HepG2 (cell line): ENCODE results near the gene NT5C3B. TPM values are rescaled to one million over a fixed set of nuclear protein-coding genes. Genes with fewer than 3 reads are reported as not detected.

Experiments
- AGO2 ChIP-seq: fragments of 200-400 bp; formaldehyde crosslinking; optimal IDR thresholded peaks from 2 replicates; pipeline ENCODE3; 2017; ENCODE audit warnings: mild to moderate bottlenecking, low read depth, low read length, moderate library complexity
- CHD2 ChIP-seq: IDR thresholded peaks from 2 replicates; pipeline ENCODE4 v1.6.1; 2011; ENCODE audit warnings: low read depth, low read length, improper control_type of control experiment
- GZF1 ChIP-seq: sonication (generic); formaldehyde crosslinking; IDR thresholded peaks from 2 replicates; pipeline ENCODE4 v1.5.1; 2020; ENCODE audit warnings: mild to moderate bottlenecking, missing genetic modification reagents
- KLF6 ChIP-seq: IDR thresholded peaks from 2 replicates; pipeline ENCODE4 v1.8.0; 2016; ENCODE audit warnings: missing biosample characterization, missing genetic modification reagents
- NCOA2 ChIP-seq: sonication (generic); formaldehyde crosslinking; IDR thresholded peaks from 2 replicates; pipeline ENCODE4 v1.8.0; 2022; ENCODE audit warnings: inconsistent platforms
- NFE2L2 ChIP-seq: fragments of 150-350 bp; IDR thresholded peaks from 2 replicates; pipeline ENCODE4 v1.6.1; 2014; ENCODE audit warnings: low read length
- NR1H2 ChIP-seq: sonication (generic); formaldehyde crosslinking; IDR thresholded peaks from 2 replicates; pipeline ENCODE4 v1.8.1; 2022; ENCODE audit warnings: low read depth, missing genetic modification reagents, borderline replicate concordance
- PAWR ChIP-seq: sonication (generic); formaldehyde crosslinking; IDR thresholded peaks from 2 replicates; pipeline ENCODE4 v1.4.0; 2020; ENCODE audit warnings: missing genetic modification reagents, mild to moderate bottlenecking, borderline replicate concordance
- SMARCC2 ChIP-seq: fragments of 450-650 bp; IDR thresholded peaks from 2 replicates; pipeline ENCODE4 v1.6.1; 2017; ENCODE audit warnings: antibody characterized with exemption, mild to moderate bottlenecking
- SOX13 ChIP-seq, 3 experiments: fragments of 450-650 bp in 1 of 3; sonication (generic) in 1 of 3; formaldehyde crosslinking in 1 of 3; IDR thresholded peaks in 2 of 3; conservative IDR thresholded peaks in 1 of 3; 2 replicates each; pipeline versions ENCODE4 v1.5.0 to v1.6.1; 2016 to 2020; ENCODE audit warnings: antibody characterized with exemption in 1 of 3, mild to moderate bottlenecking in 1 of 3, missing compliant biosample characterization in 1 of 3, missing genetic modification reagents in 1 of 3, moderate library complexity in 1 of 3
- TCF7 ChIP-seq: sonication (generic); IDR thresholded peaks from 2 replicates; pipeline ENCODE4 v1.6.1; 2016; ENCODE audit warnings: antibody characterized with exemption, low read depth
- YY1 ChIP-seq: IDR thresholded peaks from 2 replicates; pipeline ENCODE4 v1.6.1; 2011; ENCODE audit warnings: low read length, low read depth, moderate library complexity, mild to moderate bottlenecking; ENCODE audit not compliant: insufficient read depth, insufficient replicate concordance
- ZNF124 ChIP-seq: sonication (generic); formaldehyde crosslinking; IDR thresholded peaks from 2 replicates; pipeline ENCODE4 v1.4.0; 2020; ENCODE audit warnings: missing genetic modification reagents
- ZNF441 ChIP-seq: sonication (generic); formaldehyde crosslinking; IDR thresholded peaks from 2 replicates; pipeline ENCODE4 v1.7.0; 2021; ENCODE audit warnings: missing genetic modification reagents, borderline replicate concordance
- ZNF562 ChIP-seq: sonication (generic); formaldehyde crosslinking; IDR thresholded peaks from 2 replicates; pipeline ENCODE4 v1.8.0; 2022; ENCODE audit warnings: missing genetic modification reagents, borderline replicate concordance
- ZNF790 ChIP-seq: sonication (generic); formaldehyde crosslinking; IDR thresholded peaks from 2 replicates; pipeline ENCODE4 v1.8.0; 2022; ENCODE audit warnings: missing genetic modification reagents, mild to moderate bottlenecking, borderline replicate concordance
- ZSCAN25 ChIP-seq: sonication (generic); formaldehyde crosslinking; IDR thresholded peaks from 2 replicates; pipeline ENCODE4 v1.8.0; 2022; ENCODE audit warnings: mild to moderate bottlenecking, missing genetic modification reagents
- polyA plus RNA-seq, 8 experiments: library from polyadenylated mRNA; depleted of rRNA in 3 of 8; stranded (reverse) in 7 of 8; unstranded in 1 of 8; fragments of >200 nt; fragmentation: Illumina TruSeq in 4 of 8; extraction: Trizol in 4 of 8; gene quantifications; 2 replicates each; pipeline versions ENCODE4 v1.2.1 to v1.2.3, GENCODE V29; 2011 to 2016; ENCODE audit warnings: low read depth in 4 of 8, missing spikeins in 1 of 8, mixed read lengths in 1 of 8; ENCODE audit not compliant: insufficient read depth in 1 of 8
- total RNA-seq, 5 experiments: library from RNA; depleted of rRNA; stranded (reverse); fragments of >200 nt; fragmentation: Illumina TruSeq; extraction: Trizol; gene quantifications; 2 replicates each; pipeline ENCODE4 v1.2.3, GENCODE V29; 2016; ENCODE audit warnings: low read depth in 1 of 5
- TF ChIP-seq, protein P1 (sequence below): sonication (generic); formaldehyde crosslinking; IDR thresholded peaks from 2 replicates; pipeline ENCODE4 v1.4.0; 2020; ENCODE audit warnings: missing genetic modification reagents
- TF ChIP-seq, protein P2 (sequence below): sonication (generic); formaldehyde crosslinking; IDR thresholded peaks from 2 replicates; pipeline ENCODE4 v1.4.0; 2020; ENCODE audit warnings: missing genetic modification reagents, borderline replicate concordance
- TF ChIP-seq, protein P3 (sequence below): IDR thresholded peaks from 2 replicates; pipeline ENCODE4 v1.6.1; 2016; ENCODE audit warnings: low read depth
- TF ChIP-seq, protein P4 (sequence below): sonication (generic); formaldehyde crosslinking; IDR thresholded peaks from 2 replicates; pipeline ENCODE4 v1.4.0; 2020; ENCODE audit warnings: mild to moderate bottlenecking, missing genetic modification reagents
- TF ChIP-seq, protein P5 (sequence below): conservative IDR thresholded peaks from 2 replicates; pipeline ENCODE4 v1.6.1; 2018; ENCODE audit warnings: missing genetic modification reagents

Gene NT5C3B
- total and polyA plus RNA-seq, 2 of the 13 experiments (the other 11 are each of a cell fraction or from before 2014, with no cell fraction given), result 104 to 126 TPM

DNA sequence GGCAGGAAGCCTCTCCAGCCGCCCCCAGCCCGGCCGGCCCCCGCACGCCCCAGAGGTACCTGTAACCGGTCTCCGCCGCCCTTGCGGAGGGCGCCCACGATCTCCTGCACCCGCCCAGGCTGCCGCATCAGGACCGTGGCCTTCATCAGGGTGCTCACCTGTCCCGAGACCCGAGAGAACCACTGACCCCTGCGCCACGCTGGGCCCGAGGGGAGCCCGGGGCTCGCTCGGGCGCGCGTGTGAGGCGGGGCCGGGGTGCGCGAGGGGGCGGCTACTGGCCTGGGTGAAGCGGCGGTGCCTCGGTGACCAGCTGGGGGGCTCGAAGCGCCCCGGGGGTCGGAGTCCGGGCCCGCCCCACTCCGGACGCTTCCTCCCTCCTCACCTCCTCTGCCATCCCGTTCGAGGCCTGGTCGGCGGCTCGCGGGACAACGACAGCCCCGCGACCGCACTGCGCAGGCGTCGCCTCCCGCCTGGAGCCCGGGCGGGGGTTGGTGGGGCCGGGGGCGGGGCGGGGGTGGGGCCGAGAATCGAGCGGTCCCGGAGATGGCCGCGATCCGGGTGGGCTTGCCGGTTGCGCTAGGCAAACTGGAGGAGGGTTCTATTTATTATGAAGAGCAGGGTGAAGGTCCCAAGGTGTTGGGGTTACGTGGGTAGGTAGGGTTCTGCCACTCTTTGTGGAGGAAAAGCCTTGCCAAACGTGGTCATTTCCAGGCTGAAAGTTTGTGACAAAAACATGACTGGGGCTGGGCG lies at the start of gene NT5C3B (continued):
- TF ChIP-seq, protein P1, sequence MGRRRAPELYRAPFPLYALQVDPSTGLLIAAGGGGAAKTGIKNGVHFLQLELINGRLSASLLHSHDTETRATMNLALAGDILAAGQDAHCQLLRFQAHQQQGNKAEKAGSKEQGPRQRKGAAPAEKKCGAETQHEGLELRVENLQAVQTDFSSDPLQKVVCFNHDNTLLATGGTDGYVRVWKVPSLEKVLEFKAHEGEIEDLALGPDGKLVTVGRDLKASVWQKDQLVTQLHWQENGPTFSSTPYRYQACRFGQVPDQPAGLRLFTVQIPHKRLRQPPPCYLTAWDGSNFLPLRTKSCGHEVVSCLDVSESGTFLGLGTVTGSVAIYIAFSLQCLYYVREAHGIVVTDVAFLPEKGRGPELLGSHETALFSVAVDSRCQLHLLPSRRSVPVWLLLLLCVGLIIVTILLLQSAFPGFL (CRISPR knock-in tag), result no peak
- TF ChIP-seq, protein P2, sequence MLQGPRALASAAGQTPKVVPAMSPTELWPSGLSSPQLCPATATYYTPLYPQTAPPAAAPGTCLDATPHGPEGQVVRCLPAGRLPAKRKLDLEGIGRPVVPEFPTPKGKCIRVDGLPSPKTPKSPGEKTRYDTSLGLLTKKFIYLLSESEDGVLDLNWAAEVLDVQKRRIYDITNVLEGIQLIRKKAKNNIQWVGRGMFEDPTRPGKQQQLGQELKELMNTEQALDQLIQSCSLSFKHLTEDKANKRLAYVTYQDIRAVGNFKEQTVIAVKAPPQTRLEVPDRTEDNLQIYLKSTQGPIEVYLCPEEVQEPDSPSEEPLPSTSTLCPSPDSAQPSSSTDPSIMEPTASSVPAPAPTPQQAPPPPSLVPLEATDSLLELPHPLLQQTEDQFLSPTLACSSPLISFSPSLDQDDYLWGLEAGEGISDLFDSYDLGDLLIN (CRISPR knock-in tag), result no peak
- TF ChIP-seq GZF1 (CRISPR knock-in tag) (no peak; the same call in 1 of the 2 replicates), AGO2 (peak; percentile 75), PAWR (no peak), SMARCC2 (no peak), NR1H2 (CRISPR knock-in tag) (no peak), SOX13 (IDR thresholded peaks at IDR 0.05) (no peak), SOX13 (CRISPR knock-in tag; conservative IDR thresholded peaks at IDR 0.05 in 1 of 2, IDR thresholded peaks at IDR 0.05 in 1 of 2) (no peak; a peak in 1 of 4 replicates), ZNF790 (CRISPR knock-in tag) (peak; percentile 63; the same call in 1 of the 2 replicates), ZNF562 (CRISPR knock-in tag) (no peak), TCF7 (no peak), ZNF124 (CRISPR knock-in tag) (no peak), CHD2 (no peak), NFE2L2 (no peak), ZSCAN25 (peak; percentile 78), NCOA2 (CRISPR knock-in tag) (no peak), YY1 (peak; percentile 7), KLF6 (CRISPR knock-in tag) (peak; percentile 72), ZNF441 (CRISPR knock-in tag) (peak; percentile 52; the same call in 1 of the 2 replicates)
- TF ChIP-seq, protein P3, sequence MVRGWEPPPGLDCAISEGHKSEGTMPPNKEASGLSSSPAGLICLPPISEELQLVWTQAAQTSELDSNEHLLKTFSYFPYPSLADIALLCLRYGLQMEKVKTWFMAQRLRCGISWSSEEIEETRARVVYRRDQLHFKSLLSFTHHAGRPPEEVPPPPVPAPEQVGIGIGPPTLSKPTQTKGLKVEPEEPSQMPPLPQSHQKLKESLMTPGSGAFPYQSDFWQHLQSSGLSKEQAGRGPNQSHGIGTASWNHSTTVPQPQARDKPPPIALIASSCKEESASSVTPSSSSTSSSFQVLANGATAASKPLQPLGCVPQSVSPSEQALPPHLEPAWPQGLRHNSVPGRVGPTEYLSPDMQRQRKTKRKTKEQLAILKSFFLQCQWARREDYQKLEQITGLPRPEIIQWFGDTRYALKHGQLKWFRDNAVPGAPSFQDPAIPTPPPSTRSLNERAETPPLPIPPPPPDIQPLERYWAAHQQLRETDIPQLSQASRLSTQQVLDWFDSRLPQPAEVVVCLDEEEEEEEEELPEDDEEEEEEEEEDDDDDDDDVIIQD (CRISPR knock-in tag), result no peak
- TF ChIP-seq, protein P4, sequence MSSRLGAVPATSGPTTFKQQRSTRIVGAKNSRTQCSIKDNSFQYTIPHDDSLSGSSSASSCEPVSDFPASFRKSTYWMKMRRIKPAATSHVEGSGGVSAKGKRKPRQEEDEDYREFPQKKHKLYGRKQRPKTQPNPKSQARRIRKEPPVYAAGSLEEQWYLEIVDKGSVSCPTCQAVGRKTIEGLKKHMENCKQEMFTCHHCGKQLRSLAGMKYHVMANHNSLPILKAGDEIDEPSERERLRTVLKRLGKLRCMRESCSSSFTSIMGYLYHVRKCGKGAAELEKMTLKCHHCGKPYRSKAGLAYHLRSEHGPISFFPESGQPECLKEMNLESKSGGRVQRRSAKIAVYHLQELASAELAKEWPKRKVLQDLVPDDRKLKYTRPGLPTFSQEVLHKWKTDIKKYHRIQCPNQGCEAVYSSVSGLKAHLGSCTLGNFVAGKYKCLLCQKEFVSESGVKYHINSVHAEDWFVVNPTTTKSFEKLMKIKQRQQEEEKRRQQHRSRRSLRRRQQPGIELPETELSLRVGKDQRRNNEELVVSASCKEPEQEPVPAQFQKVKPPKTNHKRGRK (CRISPR knock-in tag), result no peak
- TF ChIP-seq, protein P5, sequence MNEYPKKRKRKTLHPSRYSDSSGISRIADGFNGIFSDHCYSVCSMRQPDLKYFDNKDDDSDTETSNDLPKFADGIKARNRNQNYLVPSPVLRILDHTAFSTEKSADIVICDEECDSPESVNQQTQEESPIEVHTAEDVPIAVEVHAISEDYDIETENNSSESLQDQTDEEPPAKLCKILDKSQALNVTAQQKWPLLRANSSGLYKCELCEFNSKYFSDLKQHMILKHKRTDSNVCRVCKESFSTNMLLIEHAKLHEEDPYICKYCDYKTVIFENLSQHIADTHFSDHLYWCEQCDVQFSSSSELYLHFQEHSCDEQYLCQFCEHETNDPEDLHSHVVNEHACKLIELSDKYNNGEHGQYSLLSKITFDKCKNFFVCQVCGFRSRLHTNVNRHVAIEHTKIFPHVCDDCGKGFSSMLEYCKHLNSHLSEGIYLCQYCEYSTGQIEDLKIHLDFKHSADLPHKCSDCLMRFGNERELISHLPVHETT, result no peak
